Body of pancreas (tissue), 4 donors: ENCODE measurements around the gene TRAPPC2L. TPM values are rescaled to one million over a fixed set of nuclear protein-coding genes. Genes with fewer than 3 reads are reported as not detected.

Source experiments
- ATAC-seq: fragments of 150-250 bp; one replicate; pipeline ENCODE4 v1.9.1; 2016
- DNase-seq, 4 donors: peaks; one replicate each; pipeline ENCODE4 v3.0.0-alpha.2; 2019
- H3K27ac ChIP-seq, 4 donors: fragments of 200-600 bp; sonication (generic); 1 replicate in 3 of 4; 2 replicates in 1 of 4; pipeline versions ENCODE4 v1.5.1 to v1.6.1; 2016 to 2019; ENCODE audit warnings: mild to moderate bottlenecking in 1 of 4, mixed read lengths in 1 of 4, moderate library complexity in 1 of 4
- H3K27me3 ChIP-seq, 2 donors: fragments of 200-600 bp; sonication (generic); one replicate each; pipeline ENCODE4 v1.6.0; 2016; ENCODE audit warnings: mild to moderate bottlenecking in 1 of 2
- H3K36me3 ChIP-seq, 2 donors: fragments of 200-600 bp; sonication (generic); replicated peaks in 1 of 2; 2 replicates each; pipeline ENCODE4 v1.5.1; 2016; ENCODE audit warnings: low read depth in 2 of 2; ENCODE audit not compliant: insufficient read depth in 1 of 2
- H3K4me1 ChIP-seq: fragments of 200-600 bp; sonication (generic); one replicate; pipeline ENCODE4 v1.6.0; 2016
- H3K4me3 ChIP-seq, 2 donors: fragments of 200-600 bp; sonication (generic); 1 replicate in 1 of 2; 2 replicates in 1 of 2; pipeline ENCODE4 v1.5.1; 2016 to 2019
- H3K9me3 ChIP-seq, 3 donors: fragments of 200-600 bp; sonication (generic); 1 replicate in 2 of 3; 2 replicates in 1 of 3; pipeline ENCODE4 v1.5.1; 2016
- POLR2A ChIP-seq, 3 donors: fragments of 450-650 bp; IDR thresholded peaks; one replicate each; pipeline ENCODE4 v1.6.1; 2016; ENCODE audit warnings: antibody characterized with exemption in 3 of 3, mild to moderate bottlenecking in 2 of 3
- WGBS, 2 donors: methylation state at CpG; one replicate each; pipeline ENCODE4 v1.1.5; 2017; 5-methylcytosine and 5-hydroxymethylcytosine counted together
- intact Hi-C: fragments of 100-400 bp; cut with DNase I; formaldehyde crosslinking; loops from one replicate; pipeline ENCODE4 v1.15.1; 2023
- total RNA-seq, 2 donors: library from RNA; depleted of rRNA; stranded (reverse); fragments of >200 nt; gene quantifications; one replicate each; pipeline ENCODE4 v1.1.0, GENCODE V29; 2016
- TF ChIP-seq, protein P1 (sequence below), 7 experiments: fragments of 450-650 bp in 4 of 7; fragments of 200-600 bp in 3 of 7; sonication (generic) in 3 of 7; IDR thresholded peaks; one replicate each; pipeline ENCODE4 v1.5.1; 2016 to 2019; ENCODE audit warnings: antibody characterized with exemption in 7 of 7

TRAPPC2L gene
- total RNA-seq, 2 donors from 2014 or later: 7.6 to 35.5 TPM

GRCh38 chr16:88901718-88902337 lies 44.9 kb downstream of the TRAPPC2L start:
- ATAC-seq (no peak), DNase-seq (no peak)
- WGBS, 2 donors: 81 to 83% methylated on average over 7 to 25 of the region's 26 CpGs
- Histone ChIP-seq H3K9me3 (no peaks in the 10 kb centered on the region), H3K27ac (no peak overlapping the region), H3K36me3 (no peaks in the 10 kb centered on the region), H3K4me3 (no peak overlapping the region), H3K27me3 (no peaks in the 10 kb centered on the region), H3K4me1 (no peaks in the 10 kb centered on the region)
- intact Hi-C loops: no loop called here
- TF ChIP-seq POLR2A (IDR thresholded peaks at IDR 0.05): no peak
- TF ChIP-seq, protein P1, sequence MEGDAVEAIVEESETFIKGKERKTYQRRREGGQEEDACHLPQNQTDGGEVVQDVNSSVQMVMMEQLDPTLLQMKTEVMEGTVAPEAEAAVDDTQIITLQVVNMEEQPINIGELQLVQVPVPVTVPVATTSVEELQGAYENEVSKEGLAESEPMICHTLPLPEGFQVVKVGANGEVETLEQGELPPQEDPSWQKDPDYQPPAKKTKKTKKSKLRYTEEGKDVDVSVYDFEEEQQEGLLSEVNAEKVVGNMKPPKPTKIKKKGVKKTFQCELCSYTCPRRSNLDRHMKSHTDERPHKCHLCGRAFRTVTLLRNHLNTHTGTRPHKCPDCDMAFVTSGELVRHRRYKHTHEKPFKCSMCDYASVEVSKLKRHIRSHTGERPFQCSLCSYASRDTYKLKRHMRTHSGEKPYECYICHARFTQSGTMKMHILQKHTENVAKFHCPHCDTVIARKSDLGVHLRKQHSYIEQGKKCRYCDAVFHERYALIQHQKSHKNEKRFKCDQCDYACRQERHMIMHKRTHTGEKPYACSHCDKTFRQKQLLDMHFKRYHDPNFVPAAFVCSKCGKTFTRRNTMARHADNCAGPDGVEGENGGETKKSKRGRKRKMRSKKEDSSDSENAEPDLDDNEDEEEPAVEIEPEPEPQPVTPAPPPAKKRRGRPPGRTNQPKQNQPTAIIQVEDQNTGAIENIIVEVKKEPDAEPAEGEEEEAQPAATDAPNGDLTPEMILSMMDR (IDR thresholded peaks at IDR 0.05): no peak

- no peaks in the 10 kb centered on the region for H3K36me3 ChIP-seq
- ATAC-seq: no peak
- H3K9me3 ChIP-seq: no peaks in the 10 kb centered on the region
- H3K4me1 ChIP-seq: no peaks in the 10 kb centered on the region
- H3K27ac ChIP-seq: no peak overlapping the region
- H3K27me3 ChIP-seq: no peaks in the 10 kb centered on the region
- TF ChIP-seq POLR2A (IDR thresholded peaks at IDR 0.05): no peak
- TF ChIP-seq, protein P1 (IDR thresholded peaks at IDR 0.05): no peak
- 74 to 79% methylated on average over 12 to 16 of the region's 16 CpGs for WGBS, 2 donors
- intact Hi-C loops: no loop called here
- no peak overlapping the region for H3K4me3 ChIP-seq
- no peak for DNase-seq
Observed at GRCh38 chr16:88902744-88903143, 45.8 kb downstream of the TRAPPC2L start.

DNA sequence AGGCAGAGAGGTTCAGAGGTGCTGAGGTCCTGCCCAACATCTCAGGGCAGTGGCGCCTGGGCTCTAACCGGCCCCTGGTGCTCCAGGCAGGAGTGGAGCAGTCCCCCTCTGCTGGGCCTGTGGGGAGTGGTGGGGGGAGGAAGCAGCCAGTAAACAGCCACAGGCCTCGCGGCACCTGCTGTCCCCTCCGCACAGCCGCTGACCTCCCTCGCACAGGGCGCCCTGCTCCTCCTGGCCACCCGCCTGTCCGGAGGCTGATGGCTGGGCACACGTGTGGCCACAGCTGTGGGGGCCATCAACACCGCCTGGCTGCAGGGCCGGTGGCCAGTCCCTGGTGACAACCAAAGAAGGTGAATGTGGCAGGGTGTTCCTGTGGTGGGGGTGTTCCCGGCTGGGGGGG lies 46.3 kb downstream of the TRAPPC2L start:
- Histone ChIP-seq H3K4me3 (no peak overlapping the region), H3K27ac (no peak overlapping the region), H3K9me3 (no peaks in the 10 kb centered on the region), H3K4me1 (peaks cover under 1% of the 10 kb centered on the region), H3K36me3 (no peaks in the 10 kb centered on the region), H3K27me3 (no peaks in the 10 kb centered on the region)
- DNase-seq (no peak), ATAC-seq (no peak)
- intact Hi-C loops: no loop called here
- 70% methylated on average over 7 of the region's 14 CpGs; no CpG with 5 or more reads in 1 of the 2 donors for WGBS, 2 donors
- TF ChIP-seq, protein P1 (IDR thresholded peaks at IDR 0.05): no peak
- TF ChIP-seq POLR2A (IDR thresholded peaks at IDR 0.05): no peak

- ATAC-seq: no peak
- no peaks in the 10 kb centered on the region for H3K27me3 ChIP-seq
- no peaks in the 10 kb centered on the region for H3K9me3 ChIP-seq
- no peak overlapping the region for H3K27ac ChIP-seq
- peaks cover 16% of the 10 kb centered on the region for H3K4me1 ChIP-seq
- intact Hi-C loops: no loop called here
- TF ChIP-seq, protein P1 (IDR thresholded peaks at IDR 0.05): no peak
- no peak for TF ChIP-seq POLR2A (IDR thresholded peaks at IDR 0.05)
- H3K36me3 ChIP-seq: no peaks in the 10 kb centered on the region
- no peak overlapping the region for H3K4me3 ChIP-seq
- DNase-seq: no peak
- WGBS, 2 donors: 78 to 79% methylated on average over 16 to 20 of the region's 21 CpGs
Observed at GRCh38 chr16:88904676-88905365, 47.9 kb downstream of the TRAPPC2L start.
